Measurements from ENCODE around the gene KIAA1217.

GRCh38 chr10:24206334-24206733 is 2.6 kb upstream of the KIAA1217 start:
- TF ChIP-seq TAF1 (IDR thresholded peaks at IDR 0.05; ENCODE audit: borderline replicate concordance, insufficient read depth, low read length) (no peak), POLR2AphosphoS5 (IDR thresholded peaks at IDR 0.05; ENCODE audit: low read depth, low read length) (no peak), SIN3A (IDR thresholded peaks at IDR 0.05; ENCODE audit: borderline replicate concordance, insufficient read depth, low read length) (no peak)
- TF ChIP-seq, protein P1, sequence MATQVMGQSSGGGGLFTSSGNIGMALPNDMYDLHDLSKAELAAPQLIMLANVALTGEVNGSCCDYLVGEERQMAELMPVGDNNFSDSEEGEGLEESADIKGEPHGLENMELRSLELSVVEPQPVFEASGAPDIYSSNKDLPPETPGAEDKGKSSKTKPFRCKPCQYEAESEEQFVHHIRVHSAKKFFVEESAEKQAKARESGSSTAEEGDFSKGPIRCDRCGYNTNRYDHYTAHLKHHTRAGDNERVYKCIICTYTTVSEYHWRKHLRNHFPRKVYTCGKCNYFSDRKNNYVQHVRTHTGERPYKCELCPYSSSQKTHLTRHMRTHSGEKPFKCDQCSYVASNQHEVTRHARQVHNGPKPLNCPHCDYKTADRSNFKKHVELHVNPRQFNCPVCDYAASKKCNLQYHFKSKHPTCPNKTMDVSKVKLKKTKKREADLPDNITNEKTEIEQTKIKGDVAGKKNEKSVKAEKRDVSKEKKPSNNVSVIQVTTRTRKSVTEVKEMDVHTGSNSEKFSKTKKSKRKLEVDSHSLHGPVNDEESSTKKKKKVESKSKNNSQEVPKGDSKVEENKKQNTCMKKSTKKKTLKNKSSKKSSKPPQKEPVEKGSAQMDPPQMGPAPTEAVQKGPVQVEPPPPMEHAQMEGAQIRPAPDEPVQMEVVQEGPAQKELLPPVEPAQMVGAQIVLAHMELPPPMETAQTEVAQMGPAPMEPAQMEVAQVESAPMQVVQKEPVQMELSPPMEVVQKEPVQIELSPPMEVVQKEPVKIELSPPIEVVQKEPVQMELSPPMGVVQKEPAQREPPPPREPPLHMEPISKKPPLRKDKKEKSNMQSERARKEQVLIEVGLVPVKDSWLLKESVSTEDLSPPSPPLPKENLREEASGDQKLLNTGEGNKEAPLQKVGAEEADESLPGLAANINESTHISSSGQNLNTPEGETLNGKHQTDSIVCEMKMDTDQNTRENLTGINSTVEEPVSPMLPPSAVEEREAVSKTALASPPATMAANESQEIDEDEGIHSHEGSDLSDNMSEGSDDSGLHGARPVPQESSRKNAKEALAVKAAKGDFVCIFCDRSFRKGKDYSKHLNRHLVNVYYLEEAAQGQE (IDR thresholded peaks at IDR 0.05; ENCODE audit: insufficient read depth in 1 of 2, low read depth in 2 of 2, low read length in 2 of 2), result no peak

Data from PFSK-1 (cell line).